GM23248 (cell line): ENCODE measurements around the gene ROR1. TPM values are rescaled to one million over a fixed set of nuclear protein-coding genes. Genes with fewer than 3 reads are reported as not detected.

Experiments
- DNase-seq: peaks from one replicate; pipeline ENCODE4 v3.0.0-alpha.2; 2015
- H2AFZ ChIP-seq: fragments of 200-600 bp; sonication (generic); 2 replicates; pipeline ENCODE4 v1.6.1; 2016; ENCODE audit warnings: antibody characterized with exemption
- H3F3A ChIP-seq: fragments of 200-600 bp; sonication (generic); 2 replicates; pipeline ENCODE4 v1.6.1; 2016; ENCODE audit warnings: mild to moderate bottlenecking, antibody characterized with exemption, mixed run types; ENCODE audit not compliant: insufficient read depth
- H3K27ac ChIP-seq: fragments of 200-600 bp; sonication (generic); 2 replicates; pipeline ENCODE4 v1.5.1; 2016; ENCODE audit warnings: mild to moderate bottlenecking
- H3K27me3 ChIP-seq: fragments of 200-600 bp; sonication (generic); replicated peaks from 2 replicates; pipeline ENCODE4 v1.6.1; 2016; ENCODE audit warnings: mild to moderate bottlenecking; ENCODE audit not compliant: insufficient read depth
- H3K36me3 ChIP-seq: fragments of 200-600 bp; sonication (generic); 2 replicates; pipeline ENCODE4 v1.6.1; 2016; ENCODE audit warnings: low read depth, mild to moderate bottlenecking
- H3K4me1 ChIP-seq: fragments of 200-600 bp; sonication (generic); 2 replicates; pipeline ENCODE4 v1.6.1; 2016; ENCODE audit warnings: mild to moderate bottlenecking; ENCODE audit not compliant: insufficient read depth
- H3K4me2 ChIP-seq: fragments of 200-600 bp; sonication (generic); one replicate; pipeline ENCODE4 v1.6.1; 2016; ENCODE audit warnings: mild to moderate bottlenecking; ENCODE audit not compliant: unreplicated experiment
- H3K4me3 ChIP-seq: fragments of 200-600 bp; sonication (generic); 2 replicates; pipeline ENCODE4 v1.5.1; 2016; ENCODE audit warnings: mild to moderate bottlenecking
- H3K79me2 ChIP-seq: fragments of 200-600 bp; sonication (generic); 2 replicates; pipeline ENCODE4 v1.6.1; 2016; ENCODE audit warnings: mild to moderate bottlenecking; ENCODE audit not compliant: insufficient read depth
- H3K9ac ChIP-seq: fragments of 200-600 bp; sonication (generic); 2 replicates; pipeline ENCODE4 v1.6.1; 2016; ENCODE audit warnings: mild to moderate bottlenecking
- H3K9me2 ChIP-seq: fragments of 200-600 bp; sonication (generic); 2 replicates; pipeline ENCODE4 v1.6.1; 2016; ENCODE audit warnings: mixed run types, mild to moderate bottlenecking, moderate library complexity; ENCODE audit not compliant: insufficient read depth
- H3K9me3 ChIP-seq: fragments of 200-600 bp; sonication (generic); one replicate; pipeline ENCODE4 v1.6.1; 2017; ENCODE audit warnings: low read depth
- H4K20me1 ChIP-seq: fragments of 200-600 bp; sonication (generic); 2 replicates; pipeline ENCODE4 v1.6.0; 2016; ENCODE audit not compliant: insufficient read depth
- EZH2 ChIP-seq: fragments of 200-600 bp; sonication (generic); IDR thresholded peaks from 2 replicates; pipeline ENCODE4 v1.6.1; 2018; ENCODE audit warnings: antibody characterized with exemption, mild to moderate bottlenecking; ENCODE audit not compliant: insufficient read depth, poor library complexity, severe bottlenecking
- EZH2phosphoT487 ChIP-seq: fragments of 200-600 bp; sonication (generic); IDR thresholded peaks from 2 replicates; pipeline ENCODE4 v1.6.1; 2018; ENCODE audit warnings: antibody characterized with exemption, moderate library complexity, mild to moderate bottlenecking, low read depth; ENCODE audit not compliant: insufficient read depth
- WGBS, 2 experiments: methylation state at CpG; one replicate each; pipeline ENCODE4 v1.1.6; 2015 to 2017; ENCODE audit warnings: low lambda C conversion rate in 2 of 2, low coverage in 1 of 2; ENCODE audit errors: missing lambda C conversion rate in 2 of 2; 5-methylcytosine and 5-hydroxymethylcytosine counted together
- in situ Hi-C: fragments of 300-500 bp; cut with MboI; formaldehyde crosslinking; loops from 2 replicates; pipeline ENCODE4 v1.15.0; 2020
- polyA plus RNA-seq: library from polyadenylated mRNA; unstranded; fragments of >200 nt; fragmentation: Nextera tagmentation; extraction: Ambion mirVana; gene quantifications from 2 replicates; pipeline ENCODE4 v1.2.1, GENCODE V29; 2016
- total RNA-seq: library from RNA; depleted of rRNA; stranded (reverse); fragments of >200 nt; shearing (Covaris generic); gene quantifications from 2 replicates; pipeline ENCODE4 v1.2.3, GENCODE V29; 2014

Gene ROR1
- total and polyA plus RNA-seq, 2 experiments from 2014 or later, result 12.0 to 13.3 TPM

GRCh38 chr1:63875636-63876035 lies 101.8 kb downstream of the ROR1 start:
- Histone ChIP-seq H3K27me3 (no peaks in the 10 kb centered on the region), H3K9me3 (no peaks in the 10 kb centered on the region), H3K79me2 (0 out of 2 replicates have a peak, but pooled peaks cover 10% of the 10 kb centered on the region), H2AFZ (no peak overlapping the region), H3F3A (peaks cover 56% of the 10 kb centered on the region), H3K9me2 (no peaks in the 10 kb centered on the region), H3K36me3 (no peaks in the 10 kb centered on the region), H4K20me1 (no peaks in the 10 kb centered on the region), H3K4me1 (peaks cover 65% of the 10 kb centered on the region), H3K9ac (0 out of 2 replicates have a peak overlapping the region, but pooled peaks have one; percentile 13), H3K4me3 (peak overlapping the region; percentile 34), H3K27ac (peak overlapping the region; percentile 68), H3K4me2 (peak overlapping the region; percentile 82)
- TF ChIP-seq EZH2phosphoT487 (no peak), EZH2 (no peak)
- in situ Hi-C loops, result no loop called here
- DNase-seq, result no peak

- H3K9me2 ChIP-seq, result no peaks in the 10 kb centered on the region
- WGBS, 2 experiments, result 73 to 76% methylated on average over 8 of the region's 8 CpGs
- H3K27me3 ChIP-seq, result no peaks in the 10 kb centered on the region
- peaks cover 65% of the 10 kb centered on the region for H3K4me1 ChIP-seq
- H3K4me3 ChIP-seq, result peak overlapping the region; percentile 11; the same call in 1 of the 2 replicates
- H3F3A ChIP-seq, result peaks cover 56% of the 10 kb centered on the region
- H3K9me3 ChIP-seq, result no peaks in the 10 kb centered on the region
- no peaks in the 10 kb centered on the region for H4K20me1 ChIP-seq
- H3K9ac ChIP-seq, result no peak overlapping the region
- no peak overlapping the region for H2AFZ ChIP-seq
- no peaks in the 10 kb centered on the region for H3K36me3 ChIP-seq
- peak overlapping the region; percentile 82 for H3K4me2 ChIP-seq
- H3K27ac ChIP-seq, result peak overlapping the region; percentile 68
- TF ChIP-seq EZH2phosphoT487, result no peak
- DNase-seq, result no peak
- H3K79me2 ChIP-seq, result no peaks in the 10 kb centered on the region
- in situ Hi-C loops, result no loop called here
These were observed 103.4 kb downstream of the ROR1 start for GRCh38 chr1:63877021-63877767.

- DNase-seq, result peak; percentile 77
- TF ChIP-seq EZH2phosphoT487 (no peak), EZH2 (no peak)
- H2AFZ ChIP-seq, result no peak overlapping the region
- peaks cover 65% of the 10 kb centered on the region for H3K4me1 ChIP-seq
- H3K4me3 ChIP-seq, result no peak overlapping the region
- H3K9me2 ChIP-seq, result no peaks in the 10 kb centered on the region
- H3K27me3 ChIP-seq, result no peaks in the 10 kb centered on the region
- WGBS, 2 experiments, result 57 to 60% methylated on average over 3 of the region's 3 CpGs
- in situ Hi-C loops, result no loop called here
- H3K4me2 ChIP-seq, result peak overlapping the region; percentile 82
- H3F3A ChIP-seq, result peaks cover 56% of the 10 kb centered on the region
- no peaks in the 10 kb centered on the region for H3K9me3 ChIP-seq
- H4K20me1 ChIP-seq, result no peaks in the 10 kb centered on the region
- no peak overlapping the region for H3K27ac ChIP-seq
- H3K9ac ChIP-seq, result no peak overlapping the region
- H3K36me3 ChIP-seq, result no peaks in the 10 kb centered on the region
- H3K79me2 ChIP-seq, result no peaks in the 10 kb centered on the region
These were observed 104.0 kb downstream of the ROR1 start for GRCh38 chr1:63877816-63878215.

GRCh38 chr1:63878932-63879331 lies 105.1 kb downstream of the ROR1 start:
- H3K27ac ChIP-seq, result no peak overlapping the region
- H4K20me1 ChIP-seq, result no peaks in the 10 kb centered on the region
- H3K4me3 ChIP-seq, result no peak overlapping the region
- no peaks in the 10 kb centered on the region for H3K79me2 ChIP-seq
- no peaks in the 10 kb centered on the region for H3K9me2 ChIP-seq
- H3F3A ChIP-seq, result peaks cover 52% of the 10 kb centered on the region
- peaks cover 56% of the 10 kb centered on the region for H3K4me1 ChIP-seq
- H3K9me3 ChIP-seq, result no peaks in the 10 kb centered on the region
- WGBS, 2 experiments, result 0% methylated on average over 1 of the region's 1 CpG
- no peak overlapping the region for H2AFZ ChIP-seq
- H3K36me3 ChIP-seq, result no peaks in the 10 kb centered on the region
- H3K4me2 ChIP-seq, result peak overlapping the region; percentile 49
- DNase-seq, result peak; percentile 58
- no peaks in the 10 kb centered on the region for H3K27me3 ChIP-seq
- no peak overlapping the region for H3K9ac ChIP-seq
- in situ Hi-C loops, result no loop called here
- TF ChIP-seq EZH2phosphoT487, result no peak
- no peak for TF ChIP-seq EZH2
